ENCODE results near the gene DPP10.

Gene DPP10

GRCh38 chr2:114527330-114527983 lies 85.0 kb downstream of the DPP10 start:
- Histone ChIP-seq H3K18ac (ENCODE audit: low read length) (no peak overlapping the region), H2AK5ac (ENCODE audit: low read length) (no peak overlapping the region), H3K4me3 (ENCODE audit: low read depth, low read length) (no peak overlapping the region), H3K36me3 (ENCODE audit: control insufficient read depth in 1 of 2, insufficient read depth in 2 of 2, low read length in 2 of 2) (no peaks in the 10 kb centered on the region), H3K4me2 (ENCODE audit: low read length) (no peak overlapping the region), H3K4ac (ENCODE audit: low read depth, low read length) (no peak overlapping the region), H2BK5ac (ENCODE audit: low read depth, low read length, poor library complexity) (no peak overlapping the region), H3K9ac (ENCODE audit: low read length) (no peak overlapping the region), H3K9me3 (ENCODE audit: insufficient read depth, low read depth, low read length) (no peaks in the 10 kb centered on the region), H4K8ac (ENCODE audit: low read depth, low read length) (no peak overlapping the region), H3K79me2 (ENCODE audit: control insufficient read depth, insufficient read depth, low read length, poor library complexity) (no peaks in the 10 kb centered on the region), H4K91ac (ENCODE audit: low read depth, low read length) (no peak overlapping the region), H3K79me1 (ENCODE audit: low read length) (no peaks in the 10 kb centered on the region), H3K4me1 (ENCODE audit: control insufficient read depth in 1 of 2, insufficient read depth in 2 of 2, low read length in 2 of 2) (no peaks in the 10 kb centered on the region), H3K27ac (ENCODE audit: low read depth, low read length) (no peak overlapping the region), H2BK120ac (ENCODE audit: insufficient read depth, low read length, poor library complexity) (no peak overlapping the region), H3K27me3 (ENCODE audit: insufficient read depth, low read length) (no peaks in the 10 kb centered on the region), H3K14ac (ENCODE audit: low read length) (no peak overlapping the region), H2BK12ac (ENCODE audit: low read length) (no peak overlapping the region), H4K12ac (ENCODE audit: low read depth, low read length) (no peak overlapping the region), H2AFZ (ENCODE audit: insufficient read depth, low read length, poor library complexity) (no peak overlapping the region), H3K23ac (ENCODE audit: low read length) (no peak overlapping the region)
- no CpG with 5 or more reads among the region's 9 CpGs for WGBS (ENCODE audit: extremely low coverage, insufficient coverage, insufficient read length)
- no peak for DNase-seq

- Histone ChIP-seq H4K12ac (ENCODE audit: low read depth, low read length) (no peak overlapping the region), H2BK5ac (ENCODE audit: low read depth, low read length, poor library complexity) (no peak overlapping the region), H2BK120ac (ENCODE audit: insufficient read depth, low read length, poor library complexity) (no peak overlapping the region), H3K36me3 (ENCODE audit: control insufficient read depth in 1 of 2, insufficient read depth in 2 of 2, low read length in 2 of 2) (no peaks in the 10 kb centered on the region), H3K14ac (ENCODE audit: low read length) (no peak overlapping the region), H3K4me3 (ENCODE audit: low read depth, low read length) (no peak overlapping the region), H3K4me1 (ENCODE audit: control insufficient read depth in 1 of 2, insufficient read depth in 2 of 2, low read length in 2 of 2) (no peaks in the 10 kb centered on the region), H3K9ac (ENCODE audit: low read length) (no peak overlapping the region), H3K23ac (ENCODE audit: low read length) (no peak overlapping the region), H3K4me2 (ENCODE audit: low read length) (no peak overlapping the region), H2AK5ac (ENCODE audit: low read length) (no peak overlapping the region), H3K4ac (ENCODE audit: low read depth, low read length) (no peak overlapping the region), H3K79me2 (ENCODE audit: control insufficient read depth, insufficient read depth, low read length, poor library complexity) (no peaks in the 10 kb centered on the region), H4K8ac (ENCODE audit: low read depth, low read length) (no peak overlapping the region), H4K91ac (ENCODE audit: low read depth, low read length) (no peak overlapping the region), H3K27me3 (ENCODE audit: insufficient read depth, low read length) (no peaks in the 10 kb centered on the region), H3K79me1 (ENCODE audit: low read length) (no peaks in the 10 kb centered on the region), H2BK12ac (ENCODE audit: low read length) (no peak overlapping the region), H3K18ac (ENCODE audit: low read length) (no peak overlapping the region), H2AFZ (ENCODE audit: insufficient read depth, low read length, poor library complexity) (no peak overlapping the region), H3K9me3 (ENCODE audit: insufficient read depth, low read depth, low read length) (no peaks in the 10 kb centered on the region), H3K27ac (ENCODE audit: low read depth, low read length) (no peak overlapping the region)
- WGBS (ENCODE audit: extremely low coverage, insufficient coverage, insufficient read length), result no CpG with 5 or more reads among the region's 3 CpGs
- DNase-seq, result no peak
These were observed 92.0 kb downstream of the DPP10 start for GRCh38 chr2:114534116-114535084.

GRCh38 chr2:114537777-114538176 lies 95.3 kb downstream of the DPP10 start:
- no peak overlapping the region for H3K4ac ChIP-seq (ENCODE audit: low read depth, low read length)
- no peak for DNase-seq
- no peak overlapping the region for H2BK120ac ChIP-seq (ENCODE audit: insufficient read depth, low read length, poor library complexity)
- H3K79me2 ChIP-seq (ENCODE audit: control insufficient read depth, insufficient read depth, low read length, poor library complexity), result no peaks in the 10 kb centered on the region
- H2BK12ac ChIP-seq (ENCODE audit: low read length), result no peak overlapping the region
- no peaks in the 10 kb centered on the region for H3K9me3 ChIP-seq (ENCODE audit: insufficient read depth, low read depth, low read length)
- H3K14ac ChIP-seq (ENCODE audit: low read length), result no peak overlapping the region
- H2BK5ac ChIP-seq (ENCODE audit: low read depth, low read length, poor library complexity), result no peak overlapping the region
- no peak overlapping the region for H2AK5ac ChIP-seq (ENCODE audit: low read length)
- no peak overlapping the region for H3K18ac ChIP-seq (ENCODE audit: low read length)
- H3K27me3 ChIP-seq (ENCODE audit: insufficient read depth, low read length), result no peaks in the 10 kb centered on the region
- no peak overlapping the region for H4K8ac ChIP-seq (ENCODE audit: low read depth, low read length)
- H3K27ac ChIP-seq (ENCODE audit: low read depth, low read length), result no peak overlapping the region
- no peak overlapping the region for H2AFZ ChIP-seq (ENCODE audit: insufficient read depth, low read length, poor library complexity)
- H3K4me2 ChIP-seq (ENCODE audit: low read length), result no peak overlapping the region
- no peak overlapping the region for H4K12ac ChIP-seq (ENCODE audit: low read depth, low read length)
- no peaks in the 10 kb centered on the region for H3K36me3 ChIP-seq (ENCODE audit: control insufficient read depth in 1 of 2, insufficient read depth in 2 of 2, low read length in 2 of 2)
- no peak overlapping the region for H3K4me3 ChIP-seq (ENCODE audit: low read depth, low read length)
- no CpG with 5 or more reads among the region's 1 CpG for WGBS (ENCODE audit: extremely low coverage, insufficient coverage, insufficient read length)
- H4K91ac ChIP-seq (ENCODE audit: low read depth, low read length), result no peak overlapping the region
- no peaks in the 10 kb centered on the region for H3K4me1 ChIP-seq (ENCODE audit: control insufficient read depth in 1 of 2, insufficient read depth in 2 of 2, low read length in 2 of 2)
- no peak overlapping the region for H3K23ac ChIP-seq (ENCODE audit: low read length)
- H3K79me1 ChIP-seq (ENCODE audit: low read length), result no peaks in the 10 kb centered on the region
- H3K9ac ChIP-seq (ENCODE audit: low read length), result no peak overlapping the region

GRCh38 chr2:114542695-114543094 lies 100.3 kb downstream of the DPP10 start:
- Histone ChIP-seq H3K79me1 (ENCODE audit: low read length) (no peaks in the 10 kb centered on the region), H3K23ac (ENCODE audit: low read length) (no peak overlapping the region), H3K18ac (ENCODE audit: low read length) (no peak overlapping the region), H3K27ac (ENCODE audit: low read depth, low read length) (no peak overlapping the region), H3K4me1 (ENCODE audit: control insufficient read depth in 1 of 2, insufficient read depth in 2 of 2, low read length in 2 of 2) (no peaks in the 10 kb centered on the region), H4K12ac (ENCODE audit: low read depth, low read length) (no peak overlapping the region), H2AFZ (ENCODE audit: insufficient read depth, low read length, poor library complexity) (no peak overlapping the region), H3K9ac (ENCODE audit: low read length) (no peak overlapping the region), H2BK12ac (ENCODE audit: low read length) (no peak overlapping the region), H2BK120ac (ENCODE audit: insufficient read depth, low read length, poor library complexity) (no peak overlapping the region), H4K8ac (ENCODE audit: low read depth, low read length) (no peak overlapping the region), H4K91ac (ENCODE audit: low read depth, low read length) (no peak overlapping the region), H3K27me3 (ENCODE audit: insufficient read depth, low read length) (no peaks in the 10 kb centered on the region), H3K4ac (ENCODE audit: low read depth, low read length) (no peak overlapping the region), H2AK5ac (ENCODE audit: low read length) (no peak overlapping the region), H3K36me3 (ENCODE audit: control insufficient read depth in 1 of 2, insufficient read depth in 2 of 2, low read length in 2 of 2) (no peaks in the 10 kb centered on the region), H3K9me3 (ENCODE audit: insufficient read depth, low read depth, low read length) (peaks cover under 1% of the 10 kb centered on the region), H3K79me2 (ENCODE audit: control insufficient read depth, insufficient read depth, low read length, poor library complexity) (no peaks in the 10 kb centered on the region), H3K4me2 (ENCODE audit: low read length) (no peak overlapping the region), H2BK5ac (ENCODE audit: low read depth, low read length, poor library complexity) (no peak overlapping the region), H3K14ac (ENCODE audit: low read length) (no peak overlapping the region), H3K4me3 (ENCODE audit: low read depth, low read length) (no peak overlapping the region)
- no CpG with 5 or more reads among the region's 2 CpGs for WGBS (ENCODE audit: extremely low coverage, insufficient coverage, insufficient read length)
- peak; percentile 37 to 85 for DNase-seq
